OCI-LY7 (cell line): ENCODE measurements around the gene MRPL53. TPM values are rescaled to one million over a fixed set of nuclear protein-coding genes. Genes with fewer than 3 reads are reported as not detected.

ENCODE experiments used
- BruUV-seq: library from RNA; stranded (reverse); fragments of 400-500 nt; replicated peaks from 2 replicates; lab custom pipeline; 2021; lab: Mats Ljungman, UMichigan
- CTCF ChIA-PET: fragments of 300-600 bp; sonication (Branson Sonifier 250); formaldehyde crosslinking; loops from one replicate; lab custom pipeline; 2022; ENCODE audit warnings: antibody characterized with exemption; ENCODE audit not compliant: unreplicated experiment; lab: Charles Lee
- POLR2A ChIA-PET: fragments of 300-600 bp; sonication (Branson Sonifier 250); formaldehyde crosslinking; loops from one replicate; lab custom pipeline; 2022; ENCODE audit warnings: antibody characterized with exemption; lab: Charles Lee
- DNase-seq: peaks from one replicate; pipeline ENCODE4 v3.0.0-alpha.2; 2015; ENCODE audit warnings: low spot score
- H2AFZ ChIP-seq: fragments of 200-600 bp; sonication (generic), shearing (Covaris generic); 2 replicates; pipeline ENCODE4 v1.6.1; 2014; ENCODE audit warnings: mild to moderate bottlenecking, antibody characterized with exemption, low read length, moderate library complexity
- H3K27ac ChIP-seq: fragments of 200-600 bp; sonication (generic); 2 replicates; pipeline ENCODE4 v1.5.1; 2014; ENCODE audit warnings: mixed run types, low read depth, mild to moderate bottlenecking, moderate library complexity, low read length, inconsistent platforms; ENCODE audit not compliant: poor library complexity, severe bottlenecking
- H3K36me3 ChIP-seq: fragments of 200-600 bp; sonication (generic); 2 replicates; pipeline ENCODE4 v1.6.1; 2014; ENCODE audit warnings: mild to moderate bottlenecking, antibody characterized with exemption, low read length, moderate library complexity, mixed read lengths; ENCODE audit not compliant: insufficient read depth
- H3K4me1 ChIP-seq: fragments of 200-600 bp; sonication (generic); 2 replicates; pipeline ENCODE4 v1.5.1; 2014; ENCODE audit warnings: mild to moderate bottlenecking, low read length; ENCODE audit not compliant: insufficient read depth, poor library complexity, severe bottlenecking
- H3K4me2 ChIP-seq: fragments of 200-600 bp; sonication (generic); 2 replicates; pipeline ENCODE4 v1.6.1; 2014; ENCODE audit warnings: mild to moderate bottlenecking, low read length
- H3K4me3 ChIP-seq: fragments of 200-600 bp; sonication (generic); 2 replicates; pipeline ENCODE4 v1.5.1; 2014; ENCODE audit warnings: mild to moderate bottlenecking, low read depth, low read length; ENCODE audit not compliant: poor library complexity, severe bottlenecking
- H3K79me2 ChIP-seq: fragments of 200-600 bp; sonication (generic); 2 replicates; pipeline ENCODE4 v1.6.1; 2016; ENCODE audit warnings: low read depth, mild to moderate bottlenecking, low read length, moderate library complexity, mixed read lengths; ENCODE audit not compliant: insufficient read depth
- H3K9me2 ChIP-seq: fragments of 200-600 bp; sonication (generic); 2 replicates; pipeline ENCODE4 v1.6.1; 2016; ENCODE audit warnings: mild to moderate bottlenecking, low read length, mixed read lengths; ENCODE audit not compliant: insufficient read depth
- H3K9me3 ChIP-seq: fragments of 200-600 bp; sonication (generic); 2 replicates; pipeline ENCODE4 v1.6.1; 2014; ENCODE audit warnings: mild to moderate bottlenecking, mixed run types, low read length, mixed read lengths
- H4K20me1 ChIP-seq: fragments of 200-600 bp; sonication (generic); 2 replicates; pipeline ENCODE4 v1.6.1; 2014; ENCODE audit warnings: mild to moderate bottlenecking, antibody characterized with exemption, low read length, moderate library complexity, mixed read lengths; ENCODE audit not compliant: insufficient read depth
- EZH2phosphoT487 ChIP-seq: fragments of 200-600 bp; sonication (generic); IDR thresholded peaks from 2 replicates; pipeline ENCODE4 v1.6.1; 2018; ENCODE audit warnings: low read depth, borderline replicate concordance, mild to moderate bottlenecking, mixed run types, antibody characterized with exemption, low read length, moderate library complexity, mixed read lengths
- intact Hi-C: fragments of 100-400 bp; cut with micrococcal nuclease; formaldehyde crosslinking; loops from one replicate; pipeline ENCODE4 v1.10.0; 2022; ENCODE audit not compliant: unreplicated experiment
- total RNA-seq, 2 experiments: library from RNA; depleted of rRNA in 1 of 2; stranded (reverse); fragments of >200 nt in 1 of 2; shearing (Covaris generic) in 1 of 2; gene quantifications; 2 replicates each; pipeline ENCODE4 v1.2.3, GENCODE V29; 2014 to 2022
- TF ChIP-seq, protein P1 (sequence below): fragments of 200-600 bp; sonication (generic); conservative IDR thresholded peaks from 2 replicates; pipeline ENCODE4 v1.5.1; 2014; ENCODE audit warnings: mild to moderate bottlenecking, antibody characterized with exemption, low read length, moderate library complexity, mixed read lengths

Gene MRPL53
- total RNA-seq, 2 experiments from 2014 or later = 85.7 to 102 TPM

DNA sequence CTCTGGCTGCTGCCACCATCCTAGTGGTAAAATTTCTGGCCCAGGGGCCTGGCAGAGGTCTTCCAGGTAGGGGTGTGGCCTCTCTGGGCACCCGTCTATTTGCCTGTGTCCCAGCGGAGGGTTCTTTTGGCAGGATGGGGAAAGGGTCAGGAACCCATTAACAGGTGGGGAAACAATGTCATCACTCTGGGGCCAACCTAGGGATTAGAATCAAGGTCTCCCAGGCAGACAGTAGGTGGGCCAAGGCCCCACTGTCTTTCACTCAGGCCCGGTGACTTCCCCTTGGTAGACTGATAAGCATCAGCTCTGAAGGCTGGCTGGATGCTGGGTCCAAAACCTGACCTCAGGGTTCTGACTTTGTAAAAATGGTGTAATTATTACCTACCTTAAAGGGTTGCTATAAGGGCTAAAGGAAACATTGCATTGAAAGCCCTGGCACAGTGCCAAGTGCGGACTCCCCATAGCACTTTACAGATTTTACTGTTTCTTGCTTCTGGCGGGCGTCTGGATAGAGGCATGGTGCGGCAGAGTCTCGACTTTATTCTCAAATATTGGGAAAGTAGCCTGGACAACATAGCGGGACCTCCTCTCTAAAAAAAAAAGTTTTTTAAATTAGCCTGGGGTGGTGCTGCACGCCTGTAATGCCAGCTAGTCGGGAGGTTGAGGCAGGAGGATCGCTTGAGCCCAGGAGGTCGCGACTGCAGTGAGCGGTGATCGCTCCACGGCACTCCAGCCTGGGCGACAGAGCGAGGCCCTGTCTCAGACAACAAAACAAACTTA, 24.7 kb upstream of the MRPL53 start:
- intact Hi-C loops = no loop called here
- Histone ChIP-seq H3K4me1 (peaks cover 6% of the 10 kb centered on the region), H4K20me1 (no peaks in the 10 kb centered on the region), H3K79me2 (no peaks in the 10 kb centered on the region), H3K27ac (no peak overlapping the region), H2AFZ (no peak overlapping the region), H3K9me3 (no peaks in the 10 kb centered on the region), H3K4me2 (no peak overlapping the region), H3K36me3 (peaks cover 23% of the 10 kb centered on the region), H3K9me2 (no peaks in the 10 kb centered on the region), H3K4me3 (no peak overlapping the region)
- POLR2A ChIA-PET = no interaction called here
- no peak for DNase-seq
- BruUV-seq = no TSS peak
- CTCF ChIA-PET = no interaction called here
- TF ChIP-seq EZH2phosphoT487 = no peak
- TF ChIP-seq, protein P1, sequence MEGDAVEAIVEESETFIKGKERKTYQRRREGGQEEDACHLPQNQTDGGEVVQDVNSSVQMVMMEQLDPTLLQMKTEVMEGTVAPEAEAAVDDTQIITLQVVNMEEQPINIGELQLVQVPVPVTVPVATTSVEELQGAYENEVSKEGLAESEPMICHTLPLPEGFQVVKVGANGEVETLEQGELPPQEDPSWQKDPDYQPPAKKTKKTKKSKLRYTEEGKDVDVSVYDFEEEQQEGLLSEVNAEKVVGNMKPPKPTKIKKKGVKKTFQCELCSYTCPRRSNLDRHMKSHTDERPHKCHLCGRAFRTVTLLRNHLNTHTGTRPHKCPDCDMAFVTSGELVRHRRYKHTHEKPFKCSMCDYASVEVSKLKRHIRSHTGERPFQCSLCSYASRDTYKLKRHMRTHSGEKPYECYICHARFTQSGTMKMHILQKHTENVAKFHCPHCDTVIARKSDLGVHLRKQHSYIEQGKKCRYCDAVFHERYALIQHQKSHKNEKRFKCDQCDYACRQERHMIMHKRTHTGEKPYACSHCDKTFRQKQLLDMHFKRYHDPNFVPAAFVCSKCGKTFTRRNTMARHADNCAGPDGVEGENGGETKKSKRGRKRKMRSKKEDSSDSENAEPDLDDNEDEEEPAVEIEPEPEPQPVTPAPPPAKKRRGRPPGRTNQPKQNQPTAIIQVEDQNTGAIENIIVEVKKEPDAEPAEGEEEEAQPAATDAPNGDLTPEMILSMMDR = no peak

DNA sequence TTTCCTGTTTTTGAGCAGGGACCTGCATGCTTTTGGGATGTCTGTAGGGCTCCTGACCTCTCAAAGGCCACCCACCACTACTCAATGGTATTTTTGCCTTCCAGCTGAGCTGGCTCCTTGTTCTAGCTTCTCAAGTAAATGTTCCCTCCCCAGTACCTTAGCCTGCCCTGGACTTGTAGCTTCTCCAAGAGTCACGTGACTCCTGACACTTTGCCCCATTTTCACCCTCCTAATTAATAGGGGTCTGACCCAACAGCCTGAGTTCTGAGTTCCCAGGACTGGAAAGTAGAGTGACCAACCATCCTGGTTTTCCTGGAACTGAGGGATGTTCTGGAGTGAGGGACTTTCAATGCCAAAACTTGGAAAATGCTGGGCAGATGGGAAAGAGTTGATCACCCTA, 23.0 kb upstream of the MRPL53 start:
- no peaks in the 10 kb centered on the region for H4K20me1 ChIP-seq
- ChIA-PET CTCF (no interaction called here), POLR2A (no interaction called here)
- DNase-seq = no peak
- no peaks in the 10 kb centered on the region for H3K9me2 ChIP-seq
- H2AFZ ChIP-seq = no peak overlapping the region
- no TSS peak for BruUV-seq
- H3K9me3 ChIP-seq = no peaks in the 10 kb centered on the region
- H3K4me1 ChIP-seq = peaks cover 6% of the 10 kb centered on the region
- H3K4me2 ChIP-seq = no peak overlapping the region
- H3K36me3 ChIP-seq = peaks cover 39% of the 10 kb centered on the region
- no peaks in the 10 kb centered on the region for H3K79me2 ChIP-seq
- no peak overlapping the region for H3K27ac ChIP-seq
- H3K4me3 ChIP-seq = no peak overlapping the region
- TF ChIP-seq EZH2phosphoT487 = no peak
- TF ChIP-seq, protein P1 = no peak
- intact Hi-C loops = no loop called here

DNA sequence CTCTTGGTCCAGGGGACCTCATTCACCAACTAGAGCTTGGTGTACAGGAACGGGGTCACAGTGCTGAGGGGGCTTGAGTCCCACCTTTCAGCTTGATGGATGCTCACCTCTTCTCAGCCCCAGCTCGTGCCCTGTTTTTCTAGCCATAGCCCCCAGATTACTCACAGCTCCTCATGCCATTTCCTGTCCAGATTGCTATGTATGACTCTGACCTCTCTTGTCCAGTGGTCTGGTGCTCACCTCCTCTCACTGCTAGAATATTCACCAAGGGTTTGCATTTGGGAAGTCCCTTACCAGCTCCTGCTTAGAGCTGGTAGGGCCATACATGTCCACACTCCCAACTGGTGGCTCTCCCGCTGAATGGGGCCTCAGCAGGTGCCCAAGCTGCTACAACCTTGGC, 21.1 kb upstream of the MRPL53 start:
- no peak for TF ChIP-seq EZH2phosphoT487
- TF ChIP-seq, protein P1 = no peak
- no peak for DNase-seq
- no peaks in the 10 kb centered on the region for H3K9me2 ChIP-seq
- intact Hi-C loops = no loop called here
- peaks cover 1% of the 10 kb centered on the region for H3K4me1 ChIP-seq
- no peak overlapping the region for H2AFZ ChIP-seq
- H3K27ac ChIP-seq = no peak overlapping the region
- no peaks in the 10 kb centered on the region for H3K79me2 ChIP-seq
- TSS peak; percentile 49 for BruUV-seq
- ChIA-PET CTCF (no interaction called here), POLR2A (interaction anchor here (0.9 kb wide), 1 partner anchor 26 kb away, joined by 3 read pairs; no protein-coding TSS in a partner anchor)
- no peaks in the 10 kb centered on the region for H3K9me3 ChIP-seq
- no peak overlapping the region for H3K4me2 ChIP-seq
- no peaks in the 10 kb centered on the region for H4K20me1 ChIP-seq
- peaks cover 44% of the 10 kb centered on the region for H3K36me3 ChIP-seq
- no peak overlapping the region for H3K4me3 ChIP-seq
